GM12878 (cell line): Measurements from ENCODE around the gene AGMAT. TPM values are rescaled to one million over a fixed set of nuclear protein-coding genes. Genes with fewer than 3 reads are reported as not detected.

ENCODE experiments used
- ATAC-seq: fragments of 200-7000 bp; cut with Tn5 transposase; 3 replicates; pipeline ENCODE4 v1.9.1; 2020; ENCODE audit warnings: mild to moderate bottlenecking, moderate library complexity
- BruUV-seq: library from RNA; stranded (reverse); fragments of 400-500 nt; replicated peaks from 2 replicates; lab custom pipeline; 2021; lab: Mats Ljungman, UMichigan
- CTCF ChIA-PET: fragments of 300-600 bp; sonication (Branson Sonifier 250); formaldehyde crosslinking; extraction: SDS; loops from one replicate; lab custom pipeline; 2021; ENCODE audit warnings: inconsistent platforms; lab: Yijun Ruan, JAX
- POLR2A ChIA-PET: fragments of 350-600 bp; formaldehyde crosslinking; extraction: SDS; loops from one replicate; lab custom pipeline; 2021; ENCODE audit warnings: inconsistent platforms; lab: Charles Lee
- RAD21 ChIA-PET: fragments of 300-600 bp; sonication (Branson Sonifier 250); formaldehyde crosslinking; loops from one replicate; lab custom pipeline; 2023; ENCODE audit warnings: antibody characterized with exemption; ENCODE audit not compliant: unreplicated experiment; lab: Charles Lee
- SMC1A ChIA-PET: fragments of 300-600 bp; sonication (Branson Sonifier 250); formaldehyde crosslinking; loops from one replicate; lab custom pipeline; 2023; ENCODE audit not compliant: unreplicated experiment, uncharacterized antibody; lab: Charles Lee
- DNase-seq: peaks from one replicate; pipeline ENCODE4 v3.0.0-alpha.2; 2011; ENCODE audit warnings: low read depth, low spot score
- FAIRE-seq: peaks from 3 replicates; lab custom pipeline; 2011; peaks lifted over from hg19 to GRCh38; lab: Jason Lieb, UNC
- H2AFZ ChIP-seq: 2 replicates; pipeline ENCODE4 v1.6.0; 2011; ENCODE audit warnings: low read depth, low read length, control low read depth; ENCODE audit not compliant: control insufficient read depth
- H3K27ac ChIP-seq: 2 replicates; pipeline ENCODE4 v1.5.1; 2011; ENCODE audit warnings: control low read depth; ENCODE audit not compliant: control insufficient read depth, insufficient read depth
- H3K27me3 ChIP-seq, 2 experiments: replicated peaks in 1 of 2; 2 replicates each; pipeline versions ENCODE4 v1.6.0 to v1.6.1; 2011; ENCODE audit warnings: low read length in 1 of 2; ENCODE audit not compliant: control insufficient read depth in 2 of 2, insufficient read depth in 2 of 2
- H3K36me3 ChIP-seq, 2 experiments: 2 replicates each; pipeline ENCODE4 v1.5.1; 2011; ENCODE audit warnings: low read length in 1 of 2; ENCODE audit not compliant: control insufficient read depth in 2 of 2, insufficient read depth in 2 of 2
- H3K4me1 ChIP-seq: 2 replicates; pipeline ENCODE4 v1.6.1; 2011; ENCODE audit warnings: mild to moderate bottlenecking, low read length, moderate library complexity, mixed read lengths; ENCODE audit not compliant: control insufficient read depth, insufficient read depth
- H3K4me2 ChIP-seq: 2 replicates; pipeline ENCODE4 v1.6.0; 2011; ENCODE audit warnings: control low read depth; ENCODE audit not compliant: control insufficient read depth, insufficient read depth
- H3K4me3 ChIP-seq: fragments of 200-600 bp; sonication (generic); 2 replicates; pipeline ENCODE4 v1.5.1; 2016
- H3K79me2 ChIP-seq: 2 replicates; pipeline ENCODE4 v1.6.0; 2011; ENCODE audit warnings: low read length; ENCODE audit not compliant: control insufficient read depth, insufficient read depth
- H3K9ac ChIP-seq: 2 replicates; pipeline ENCODE4 v1.8.0; 2011; ENCODE audit warnings: low read length, control low read depth, mixed read lengths; ENCODE audit not compliant: control insufficient read depth, insufficient read depth
- H3K9me3 ChIP-seq: replicated peaks from 3 replicates; pipeline ENCODE4 v1.5.1; 2011; ENCODE audit warnings: mild to moderate bottlenecking, low read length; ENCODE audit not compliant: control insufficient read depth, insufficient read depth
- H4K20me1 ChIP-seq: 2 replicates; pipeline ENCODE4 v1.6.0; 2011; ENCODE audit not compliant: control insufficient read depth, insufficient read depth
- MTA3 ChIP-seq: IDR thresholded peaks from 2 replicates; pipeline ENCODE4 v1.6.1; 2012; ENCODE audit warnings: low read length, inconsistent platforms, borderline replicate concordance
- NKRF ChIP-seq: fragments of 450-650 bp; conservative IDR thresholded peaks from 2 replicates; pipeline ENCODE4 v1.6.1; 2017; ENCODE audit warnings: mild to moderate bottlenecking, moderate library complexity
- PAX5 ChIP-seq: IDR thresholded peaks from 2 replicates; pipeline ENCODE4 v1.6.1; 2011; ENCODE audit warnings: low read depth, low read length, borderline replicate concordance
- POLR2A ChIP-seq: IDR thresholded peaks from 2 replicates; pipeline ENCODE4 v1.6.1; 2011; ENCODE audit warnings: low read depth, mild to moderate bottlenecking, low read length
- WGBS: methylation state at CpG from one replicate; pipeline ENCODE4 v1.1.6; 2016; ENCODE audit warnings: low lambda C conversion rate; ENCODE audit not compliant: insufficient replicate concordance, insufficient coverage; ENCODE audit errors: missing lambda C conversion rate; 5-methylcytosine and 5-hydroxymethylcytosine counted together
- in situ Hi-C: fragments of 300-500 bp; cut with MboI; formaldehyde crosslinking; loops from 9 replicates; pipeline ENCODE4 v1.14.3; 2018; ENCODE audit warnings: mixed read lengths
- intact Hi-C: fragments of 100-400 bp; cut with micrococcal nuclease; formaldehyde crosslinking; loops from one replicate; pipeline ENCODE4 v1.14.2; 2022; ENCODE audit not compliant: unreplicated experiment
- polyA plus RNA-seq, 11 experiments: library from polyadenylated mRNA; depleted of rRNA in 4 of 11; unstranded in 6 of 11; stranded (reverse) in 5 of 11; fragments of >200 nt; fragmentation: Nextera tagmentation in 4 of 11; fragmentation: Illumina TruSeq in 1 of 11; extraction: Ambion mirVana in 4 of 11; extraction: Trizol in 1 of 11; gene quantifications; 1 replicate in 1 of 11; 2 replicates in 10 of 11; pipeline versions ENCODE4 v1.2.1 to v1.2.3, GENCODE V29; 2011 to 2016; ENCODE audit warnings: inconsistent platforms in 2 of 11, missing spikeins in 2 of 11, low read depth in 1 of 11
- total RNA-seq, 4 experiments: library from RNA; depleted of rRNA in 3 of 4; stranded (reverse); fragments of >200 nt in 3 of 4; fragmentation: Illumina TruSeq in 1 of 4; extraction: Trizol in 1 of 4; gene quantifications; 2 replicates each; pipeline versions ENCODE4 v1.2.1 to v1.2.3, GENCODE V29; 2013 to 2021

AGMAT gene
- total and polyA plus RNA-seq, 10 of the 15 experiments (the other 5 are each of a cell fraction or from before 2014, with no cell fraction given): 0.47 to 7.9 (median 4.7) TPM

- Histone ChIP-seq H4K20me1 (no peaks in the 10 kb centered on the region), H3K9me3 (no peaks in the 10 kb centered on the region), H3K4me3 (peak overlapping the region; percentile 70), H3K27ac (no peak overlapping the region), H3K36me3 (no peaks in the 10 kb centered on the region; a peak in 1 of 4 replicates), H2AFZ (peak overlapping the region; percentile 93), H3K9ac (peak overlapping the region; percentile 20), H3K27me3 (no peaks in the 10 kb centered on the region), H3K4me2 (peak overlapping the region; percentile 98), H3K4me1 (peaks cover 9% of the 10 kb centered on the region; the same call in 1 of the 2 replicates), H3K79me2 (peaks cover 13% of the 10 kb centered on the region)
- in situ Hi-C loops (no loop called here), intact Hi-C loops (loop anchor here (2.0 to 10.0 kb wide), 3 partner anchors 91 to 449 kb away; partner anchors contain the start of genes DDI2, SPEN and ZBTB17)
- DNase-seq (no peak), ATAC-seq (no peak), FAIRE-seq (no peak)
- TF ChIP-seq POLR2A (no peak), MTA3 (no peak), NKRF (0 out of 2 replicates have a peak, but pooled peaks have one; percentile 4), PAX5 (no peak)
- POLR2A ChIA-PET: interaction anchor here (0.6 to 1.9 kb wide), 8 partner anchors 54 to 358 kb away, joined by 3 to 8 read pairs (median 4); partner anchors contain the start of gene DDI2
- SMC1A ChIA-PET: interaction anchor here (1.3 to 1.8 kb wide), 3 partner anchors 9 to 101 kb away, joined by 3 to 8 read pairs (median 4); no protein-coding TSS in a partner anchor
- RAD21 ChIA-PET: interaction anchor here (1.3 kb wide), 2 partner anchors 92 to 114 kb away, joined by 3 to 5 read pairs; partner anchors contain the start of gene DDI2
- CTCF ChIA-PET: interaction anchor here (0.5 to 1.4 kb wide), 3 partner anchors 9 to 137 kb away, joined by 3 to 4 read pairs (median 3); no protein-coding TSS in a partner anchor
- WGBS: 11% methylated on average over 9 of the region's 9 CpGs
- no TSS peak for BruUV-seq
Observed at GRCh38 chr1:15526021-15526489, 58.8 kb downstream of the AGMAT start.
